SKM-1 (cell line): ENCODE data around the gene GRAMD1B.

Experiments used
- DNase-seq: peaks from one replicate; lab custom pipeline; 2025; ENCODE audit not compliant: unreplicated experiment; lab: John Stamatoyannopoulos, UW

GRAMD1B gene

GRCh38 chr11:123429913-123430720 lies at the start of gene GRAMD1B:
TSS of gene GRAMD1B (plus strand) at chr11:123430269. CDS start at chr11:123430793, 524 bp downstream.
- peak; percentile 24 for DNase-seq

GRCh38 chr11:123381149-123381548 lies 48.9 kb upstream of the GRAMD1B start:
- DNase-seq, result no peak

GRCh38 chr11:123381817-123382554 lies 48.1 kb upstream of the GRAMD1B start:
- DNase-seq, result no peak

GRCh38 chr11:123382555-123383074 lies 47.5 kb upstream of the GRAMD1B start:
- DNase-seq, result no peak

- no peak for DNase-seq
Observed at GRCh38 chr11:123384116-123384515, 46.0 kb upstream of the GRAMD1B start.

GRCh38 chr11:123386796-123387510 lies 43.1 kb upstream of the GRAMD1B start:
- no peak for DNase-seq

- no peak for DNase-seq
Observed at GRCh38 chr11:123388640-123389039, 41.4 kb upstream of the GRAMD1B start.

- no peak for DNase-seq
Observed at GRCh38 chr11:123390146-123390545, 39.9 kb upstream of the GRAMD1B start.

- no peak for DNase-seq
Observed at GRCh38 chr11:123391646-123392348, 38.3 kb upstream of the GRAMD1B start.

- DNase-seq, result no peak
Observed at GRCh38 chr11:123392431-123392830, 37.6 kb upstream of the GRAMD1B start.

GRCh38 chr11:123392844-123393243 lies 37.2 kb upstream of the GRAMD1B start:
- no peak for DNase-seq

- no peak for DNase-seq
Observed at GRCh38 chr11:123393312-123393927, 36.6 kb upstream of the GRAMD1B start.

GRCh38 chr11:123404676-123405075 lies 25.4 kb upstream of the GRAMD1B start:
- DNase-seq, result no peak

- no peak for DNase-seq
Observed at GRCh38 chr11:123405123-123405592, 24.9 kb upstream of the GRAMD1B start.

- DNase-seq, result no peak
Observed at GRCh38 chr11:123406441-123407129, 23.5 kb upstream of the GRAMD1B start.

GRCh38 chr11:123407130-123407995 lies 22.7 kb upstream of the GRAMD1B start:
- peak; percentile 22 for DNase-seq

GRCh38 chr11:123407996-123408597 lies 22.0 kb upstream of the GRAMD1B start:
- DNase-seq, result no peak
